ENCODE data around the gene SLC16A10.
A peak's percentile ranks its signal among the peaks of the same experiment; 100 is the strongest.
"Not testable (repeated sequence)": the region's sequence is repeated elsewhere in the genome, so short reads cannot be mapped to it uniquely, and the experiment has no call there.

Gene SLC16A10

GRCh38 chr6:111080698-111081097, 6.6 kb upstream of the SLC16A10 start:
- Histone ChIP-seq H3K4me3 (no peak overlapping the region), H3K27ac (no peak overlapping the region)

GRCh38 chr6:111086685-111087084, 618 bp upstream of the SLC16A10 start:
- H3K4me3 ChIP-seq = peak overlapping the region; percentile 38 to 66 (median 61)
- peak overlapping the region in 4 of 21 experiments; percentile 48 to 74 (median 60) for H3K27ac ChIP-seq

- peak overlapping the region; percentile 38 to 66 (median 61) for H3K4me3 ChIP-seq
- H3K27ac ChIP-seq = peak overlapping the region in 14 of 21 experiments; percentile 13 to 74 (median 55)
These were observed 766 bp downstream of the SLC16A10 start for GRCh38 chr6:111087871-111088667.

GRCh38 chr6:111088668-111089003, 1.3 kb downstream of the SLC16A10 start:
- H3K4me3 ChIP-seq = peak overlapping the region; percentile 38 to 66 (median 61)
- H3K27ac ChIP-seq = peak overlapping the region in 1 of 21 experiments; percentile 64

GRCh38 chr6:111090766-111091165, 3.5 kb downstream of the SLC16A10 start:
- H3K4me3 ChIP-seq = no peak overlapping the region
- H3K27ac ChIP-seq = no peak overlapping the region

- no peak overlapping the region for H3K27ac ChIP-seq
These were observed 4.7 kb downstream of the SLC16A10 start for GRCh38 chr6:111091987-111092386.

GRCh38 chr6:111095488-111095887, 8.2 kb downstream of the SLC16A10 start:
- H3K27ac ChIP-seq = peak overlapping the region in 1 of 21 experiments; percentile 49
- H3K4me3 ChIP-seq = not testable (repeated sequence)

More at GRCh38 chr6:111091987-111092386, 4.7 kb downstream of the SLC16A10 start:
- no peak overlapping the region for H3K4me3 ChIP-seq

GRCh38 chr6:111096246-111096645, 8.9 kb downstream of the SLC16A10 start:
- Histone ChIP-seq H3K4me3 (no peak overlapping the region), H3K27ac (no peak overlapping the region)

- Histone ChIP-seq H3K4me3 (no peak overlapping the region), H3K27ac (no peak overlapping the region)
These were observed 11.3 kb downstream of the SLC16A10 start for GRCh38 chr6:111098597-111098996.

- H3K4me3 ChIP-seq = no peak overlapping the region
- no peak overlapping the region for H3K27ac ChIP-seq
These were observed 14.7 kb downstream of the SLC16A10 start for GRCh38 chr6:111101987-111102386.

- Histone ChIP-seq H3K4me3 (no peak overlapping the region), H3K27ac (peak overlapping the region in 3 of 21 experiments; percentile 33 to 64 (median 48))
These were observed 18.3 kb downstream of the SLC16A10 start for GRCh38 chr6:111105578-111105977.

- Histone ChIP-seq H3K4me3 (no peak overlapping the region), H3K27ac (no peak overlapping the region)
These were observed 20.3 kb downstream of the SLC16A10 start for GRCh38 chr6:111107589-111107988.

- no peak overlapping the region for H3K27ac ChIP-seq
- no peak overlapping the region for H3K4me3 ChIP-seq
These were observed 22.7 kb downstream of the SLC16A10 start for GRCh38 chr6:111110036-111110435.

- H3K27ac ChIP-seq = peak overlapping the region in 14 of 21 experiments; percentile 5 to 83 (median 48)
These were observed 26.2 kb downstream of the SLC16A10 start for GRCh38 chr6:111113336-111114086.

GRCh38 chr6:111114087-111114443, 26.8 kb downstream of the SLC16A10 start:
- no peak overlapping the region for H3K4me3 ChIP-seq
- peak overlapping the region in 13 of 21 experiments; percentile 5 to 71 (median 46) for H3K27ac ChIP-seq

More at GRCh38 chr6:111113336-111114086, 26.2 kb downstream of the SLC16A10 start:
- no peak overlapping the region for H3K4me3 ChIP-seq

GRCh38 chr6:111114482-111114881, 27.2 kb downstream of the SLC16A10 start:
- Histone ChIP-seq H3K4me3 (no peak overlapping the region), H3K27ac (peak overlapping the region in 9 of 21 experiments; percentile 5 to 71 (median 41))

GRCh38 chr6:111118826-111119225, 31.5 kb downstream of the SLC16A10 start:
- Histone ChIP-seq H3K4me3 (no peak overlapping the region), H3K27ac (no peak overlapping the region)

GRCh38 chr6:111119571-111120329, 32.4 kb downstream of the SLC16A10 start:
- no peak overlapping the region for H3K4me3 ChIP-seq
- no peak overlapping the region for H3K27ac ChIP-seq

GRCh38 chr6:111121789-111122350, 34.6 kb downstream of the SLC16A10 start:
- Histone ChIP-seq H3K4me3 (no peak overlapping the region), H3K27ac (no peak overlapping the region)

Data from skin epidermis (tissue), 12 donors.